SK-N-SH (cell line): ENCODE data around the gene TPBG. TPM values are rescaled to one million over a fixed set of nuclear protein-coding genes. Genes with fewer than 3 reads are reported as not detected.
"Not testable (repeated sequence)": the region's sequence is repeated elsewhere in the genome, so short reads cannot be mapped to it uniquely, and the experiment has no call there.

Source experiments
- CTCF ChIA-PET: fragments of 300-600, 350-600 bp; formaldehyde crosslinking; extraction: SDS; loops from one replicate; lab custom pipeline; 2021; lab: Yijun Ruan, JAX
- POLR2A ChIA-PET: fragments of 350-600 bp; sonication (Branson Sonifier 250); formaldehyde crosslinking; extraction: SDS; loops from one replicate; lab custom pipeline; 2020; ENCODE audit warnings: antibody characterized with exemption, inconsistent platforms; lab: Yijun Ruan, JAX
- DNase-seq: peaks from one replicate; pipeline ENCODE4 v3.0.0; 2012
- H2AFZ ChIP-seq: fragments of 200-600 bp; sonication (generic); 2 replicates; pipeline ENCODE4 v1.8.1; 2016; ENCODE audit warnings: antibody characterized with exemption, mild to moderate bottlenecking, low read depth
- H3F3A ChIP-seq: fragments of 200-600 bp; sonication (generic); replicated peaks from 2 replicates; pipeline ENCODE3; 2016; ENCODE audit warnings: antibody characterized with exemption, mild to moderate bottlenecking; ENCODE audit not compliant: insufficient read depth
- H3K27ac ChIP-seq, 2 experiments: fragments of 200-500 bp in 1 of 2; fragments of 200-600 bp in 1 of 2; sonication (Bioruptor generic) in 1 of 2; sonication (generic), shearing (Covaris generic) in 1 of 2; 2 replicates each; pipeline versions ENCODE4 v1.5.1 to v1.6.1; 2014 to 2016; ENCODE audit warnings: low read depth in 2 of 2, inconsistent platforms in 1 of 2, low read length in 1 of 2, mild to moderate bottlenecking in 1 of 2, mixed read lengths in 1 of 2
- H3K27me3 ChIP-seq: fragments of 200-600 bp; sonication (generic), shearing (Covaris generic); 2 replicates; pipeline ENCODE4 v1.6.1; 2016; ENCODE audit warnings: mixed run types; ENCODE audit not compliant: insufficient read depth
- H3K36me3 ChIP-seq, 2 experiments: fragments of 200-500 bp in 1 of 2; fragments of 200-600 bp in 1 of 2; sonication (Bioruptor generic) in 1 of 2; sonication (generic) in 1 of 2; replicated peaks in 1 of 2; 2 replicates each; pipeline versions ENCODE3 to v1.5.1; 2014 to 2016; ENCODE audit warnings: low read length in 1 of 2, mild to moderate bottlenecking in 1 of 2; ENCODE audit not compliant: insufficient read depth in 2 of 2, control insufficient read depth in 1 of 2
- H3K4me1 ChIP-seq, 2 experiments: fragments of 200-500 bp in 1 of 2; fragments of 200-600 bp in 1 of 2; sonication (Bioruptor generic) in 1 of 2; sonication (generic), shearing (Covaris generic) in 1 of 2; 2 replicates each; pipeline versions ENCODE4 v1.5.1 to v1.6.1; 2014 to 2016; ENCODE audit warnings: low read depth in 1 of 2, low read length in 1 of 2, mixed run types in 1 of 2; ENCODE audit not compliant: insufficient read depth in 2 of 2, control insufficient read depth in 1 of 2
- H3K4me2 ChIP-seq: fragments of 200-600 bp; sonication (generic), shearing (Covaris generic); 2 replicates; pipeline ENCODE4 v1.6.1; 2017; ENCODE audit warnings: mixed run types
- H3K4me3 ChIP-seq, 2 experiments: fragments of 200-500 bp in 1 of 2; fragments of 200-600 bp in 1 of 2; sonication (Bioruptor generic) in 1 of 2; sonication (generic), shearing (Covaris generic) in 1 of 2; 2 replicates each; pipeline versions ENCODE4 v1.5.1 to v1.8.1; 2014 to 2016; ENCODE audit warnings: low read depth in 2 of 2, inconsistent platforms in 1 of 2, low read length in 1 of 2, mild to moderate bottlenecking in 1 of 2, mixed read lengths in 1 of 2, moderate library complexity in 1 of 2
- H3K79me2 ChIP-seq: fragments of 200-600 bp; sonication (generic); 2 replicates; pipeline ENCODE4 v1.8.1; 2017; ENCODE audit warnings: mild to moderate bottlenecking; ENCODE audit not compliant: insufficient read depth
- H3K9ac ChIP-seq: fragments of 200-600 bp; sonication (generic); 2 replicates; pipeline ENCODE4 v1.6.1; 2017; ENCODE audit warnings: mixed run types
- H3K9me2 ChIP-seq: fragments of 200-600 bp; sonication (generic); 2 replicates; pipeline ENCODE4 v1.6.1; 2017; ENCODE audit warnings: mixed run types
- H3K9me3 ChIP-seq: fragments of 200-600 bp; sonication (generic); 2 replicates; pipeline ENCODE4 v1.6.1; 2017; ENCODE audit warnings: mixed run types, mild to moderate bottlenecking, moderate library complexity
- H4K20me1 ChIP-seq: fragments of 200-600 bp; sonication (generic); 2 replicates; pipeline ENCODE4 v1.6.1; 2017; ENCODE audit warnings: mild to moderate bottlenecking, mixed run types; ENCODE audit not compliant: insufficient read depth
- ELF1 ChIP-seq: IDR thresholded peaks from 2 replicates; pipeline ENCODE4 v1.4.0; 2012
- EP300 ChIP-seq, 2 experiments: IDR thresholded peaks; 2 replicates each; pipeline versions ENCODE4 v1.4.0 to v1.6.1; 2012; ENCODE audit warnings: borderline replicate concordance in 1 of 2, low read depth in 1 of 2, low read length in 1 of 2
- EZH2phosphoT487 ChIP-seq: fragments of 200-600 bp; sonication (generic); IDR thresholded peaks from 2 replicates; pipeline ENCODE4 v1.6.1; 2017; ENCODE audit warnings: low read depth, mixed run types, mild to moderate bottlenecking, antibody characterized with exemption, moderate library complexity, borderline replicate concordance
- FOSL2 ChIP-seq: IDR thresholded peaks from 2 replicates; pipeline ENCODE4 v1.4.0; 2012; ENCODE audit warnings: low read depth, mild to moderate bottlenecking, moderate library complexity, borderline replicate concordance
- FOXJ3 ChIP-seq: sonication (generic); formaldehyde crosslinking; IDR thresholded peaks from 2 replicates; pipeline ENCODE4 v1.5.1; 2020; ENCODE audit warnings: mild to moderate bottlenecking, missing genetic modification reagents
- GABPA ChIP-seq: IDR thresholded peaks from 2 replicates; pipeline ENCODE4 v1.4.0; 2012; ENCODE audit warnings: low read depth, mild to moderate bottlenecking
- MEF2A ChIP-seq: IDR thresholded peaks from 2 replicates; pipeline ENCODE4 v1.4.0; 2012; ENCODE audit warnings: low read depth, borderline replicate concordance
- PBX3 ChIP-seq: IDR thresholded peaks from 2 replicates; pipeline ENCODE4; 2012
- RAD21 ChIP-seq: IDR thresholded peaks from 2 replicates; pipeline ENCODE4 v1.6.1; 2012; ENCODE audit warnings: mild to moderate bottlenecking, low read length
- RCOR1 ChIP-seq: fragments of 150-350 bp; IDR thresholded peaks from 2 replicates; pipeline ENCODE4 v1.6.1; 2017; ENCODE audit warnings: antibody characterized with exemption, low read length
- SIN3A ChIP-seq: IDR thresholded peaks from 2 replicates; pipeline ENCODE4 v1.6.1; 2012; ENCODE audit warnings: low read depth, mild to moderate bottlenecking, low read length, moderate library complexity, borderline replicate concordance
- SMC3 ChIP-seq: IDR thresholded peaks from 2 replicates; pipeline ENCODE4 v1.6.1; 2012; ENCODE audit warnings: low read depth, low read length, improper control_type of control experiment
- TAF1 ChIP-seq: IDR thresholded peaks from 2 replicates; pipeline ENCODE4 v1.6.1; 2012; ENCODE audit warnings: low read depth, mild to moderate bottlenecking, low read length, moderate library complexity, borderline replicate concordance
- YY1 ChIP-seq: IDR thresholded peaks from 2 replicates; pipeline ENCODE4 v1.4.0; 2012; ENCODE audit warnings: low read depth, mild to moderate bottlenecking
- ZBTB33 ChIP-seq: IDR thresholded peaks from 2 replicates; pipeline ENCODE4 v1.4.0; 2012; ENCODE audit warnings: low read depth, borderline replicate concordance
- WGBS: methylation state at CpG from one replicate; pipeline ENCODE4 v1.1.6; 2017; ENCODE audit warnings: low lambda C conversion rate; 5-methylcytosine and 5-hydroxymethylcytosine counted together
- polyA plus RNA-seq, 3 experiments: library from polyadenylated mRNA; depleted of rRNA; stranded (reverse); fragments of >200 nt; gene quantifications; 2 replicates each; pipeline ENCODE4 v1.2.3, GENCODE V29; 2012

TPBG gene
- polyA plus RNA-seq, 1 of the 3 experiments (the other 2 are of a cell fraction) = 128 TPM

- TF ChIP-seq MEF2A = no peak
- no peak for TF ChIP-seq EP300 (IDR thresholded peaks at IDR 0.05; ENCODE audit: borderline replicate concordance in 1 of 2, low read depth in 1 of 2, low read length in 1 of 2)
- TF ChIP-seq PBX3 = no peak
- no peak for TF ChIP-seq YY1
- H3K27ac ChIP-seq = no peak overlapping the region
- CTCF ChIA-PET = interaction anchor here (0.7 kb wide), 1 partner anchor 21 kb away, joined by 3 read pairs; no protein-coding TSS in a partner anchor
These were observed 22.3 kb downstream of the TPBG start for GRCh38 chr6:82385961-82386360.

GRCh38 chr6:82394770-82395169 lies 31.2 kb downstream of the TPBG start:
- H2AFZ ChIP-seq, H3K27me3 ChIP-seq, H3K4me3 ChIP-seq, CTCF ChIA-PET, H4K20me1 ChIP-seq, POLR2A ChIA-PET, H3K9ac ChIP-seq, H3K9me2 ChIP-seq, H3K79me2 ChIP-seq, H3K27ac ChIP-seq, H3K9me3 ChIP-seq, DNase-seq, H3K36me3 ChIP-seq, H3K4me2 ChIP-seq: not testable (repeated sequence)
- H3F3A ChIP-seq = peaks cover 31% of the 10 kb centered on the region
- H3K4me1 ChIP-seq = peaks cover 0 to 33% of the 10 kb centered on the region in 2 experiments
- WGBS = 90% methylated on average over 8 of the region's 15 CpGs

More at GRCh38 chr6:82385961-82386360, 22.3 kb downstream of the TPBG start:
- Histone ChIP-seq H4K20me1 (no peaks in the 10 kb centered on the region), H3K79me2 (no peaks in the 10 kb centered on the region), H3K4me1 (peaks cover 3 to 5% of the 10 kb centered on the region in 2 experiments; a peak in 2 of 4 replicates), H3K4me2 (no peak overlapping the region), H3K4me3 (no peak overlapping the region), H3K9ac (no peak overlapping the region), H3K9me2 (no peaks in the 10 kb centered on the region), H3K36me3 (no peaks in the 10 kb centered on the region), H3K27me3 (no peaks in the 10 kb centered on the region), H3K9me3 (no peaks in the 10 kb centered on the region), H3F3A (no peaks in the 10 kb centered on the region), H2AFZ (no peak overlapping the region)
- WGBS = 87% methylated on average over 2 of the region's 2 CpGs
- POLR2A ChIA-PET = no interaction called here
- DNase-seq = no peak

- Histone ChIP-seq H4K20me1 (no peaks in the 10 kb centered on the region), H3K9me3 (no peaks in the 10 kb centered on the region), H3K79me2 (no peaks in the 10 kb centered on the region), H3K9me2 (0 out of 2 replicates have a peak, but pooled peaks cover 4% of the 10 kb centered on the region), H3K27ac (peak overlapping the region; percentile 60 to 85), H2AFZ (no peak overlapping the region), H3K4me2 (peak overlapping the region; percentile 61), H3K9ac (peak overlapping the region; percentile 30; the same call in 1 of the 2 replicates), H3K27me3 (no peaks in the 10 kb centered on the region), H3F3A (peaks cover 31% of the 10 kb centered on the region), H3K4me3 (peak overlapping the region in 1 of 2 experiments; percentile 18; a peak in 2 of 4 replicates), H3K36me3 (no peaks in the 10 kb centered on the region), H3K4me1 (peaks cover 0 to 33% of the 10 kb centered on the region in 2 experiments)
- WGBS = 24% methylated on average over 1 of the region's 1 CpG
- ChIA-PET CTCF (interaction anchor here (1.5 to 2.0 kb wide), 2 partner anchors 10 to 26 kb away, joined by 3 to 4 read pairs; no protein-coding TSS in a partner anchor), POLR2A (no interaction called here)
- DNase-seq = no peak
- TF ChIP-seq FOSL2 (peak; percentile 91), TAF1 (no peak), PBX3 (peak; percentile 95), EZH2phosphoT487 (no peak), GABPA (no peak), SMC3 (no peak), SIN3A (peak; percentile 24; the same call in 1 of the 2 replicates), RCOR1 (no peak), FOXJ3 (CRISPR knock-in tag) (no peak), EP300 (IDR thresholded peaks at IDR 0.05; ENCODE audit: borderline replicate concordance in 1 of 2, low read depth in 1 of 2, low read length in 1 of 2) (peak; percentile 34 to 93; a peak in 3 of 4 replicates), ELF1 (no peak), ZBTB33 (no peak), RAD21 (no peak)
These were observed 33.5 kb downstream of the TPBG start for GRCh38 chr6:82396964-82397751.
